IPS DF 6.9 (cell line): ENCODE data around the gene PREX1.
A peak's percentile ranks its signal among the peaks of the same experiment; 100 is the strongest.
"Not testable (repeated sequence)": the region's sequence is repeated elsewhere in the genome, so short reads cannot be mapped to it uniquely, and the experiment has no call there.

Experiments
- DNase-seq: peaks from one replicate; pipeline ENCODE4 v3.0.0-alpha.2; 2013; ENCODE audit warnings: low read depth, low spot score
- H3K27ac ChIP-seq: one replicate; pipeline ENCODE4 v1.5.1; 2013; ENCODE audit warnings: low read length, control low read depth
- H3K27me3 ChIP-seq: 2 replicates; pipeline ENCODE4 v1.6.1; 2013; ENCODE audit warnings: mild to moderate bottlenecking, low read length; ENCODE audit not compliant: control insufficient read depth, insufficient read depth
- H3K36me3 ChIP-seq: 2 replicates; pipeline ENCODE4 v1.6.1; 2013; ENCODE audit warnings: low read length; ENCODE audit not compliant: control insufficient read depth, insufficient read depth
- H3K4me1 ChIP-seq: 2 replicates; pipeline ENCODE4 v1.6.1; 2013; ENCODE audit warnings: low read length; ENCODE audit not compliant: control insufficient read depth, insufficient read depth
- H3K4me3 ChIP-seq: 2 replicates; pipeline ENCODE4 v1.5.1; 2013; ENCODE audit warnings: mild to moderate bottlenecking, low read length
- H3K9me3 ChIP-seq: 2 replicates; pipeline ENCODE4 v1.6.1; 2013; ENCODE audit warnings: low read length, inconsistent platforms; ENCODE audit not compliant: control insufficient read depth, insufficient read depth
- WGBS: extraction: QIAGEN DNeasy Blood & Tissue Kit; methylation state at CpG from one replicate; pipeline ENCODE4 v1.1.7; 2013; ENCODE audit warnings: mixed read lengths, missing lambda C conversion rate; ENCODE audit not compliant: insufficient read length, insufficient coverage; 5-methylcytosine and 5-hydroxymethylcytosine counted together

Gene PREX1

DNA sequence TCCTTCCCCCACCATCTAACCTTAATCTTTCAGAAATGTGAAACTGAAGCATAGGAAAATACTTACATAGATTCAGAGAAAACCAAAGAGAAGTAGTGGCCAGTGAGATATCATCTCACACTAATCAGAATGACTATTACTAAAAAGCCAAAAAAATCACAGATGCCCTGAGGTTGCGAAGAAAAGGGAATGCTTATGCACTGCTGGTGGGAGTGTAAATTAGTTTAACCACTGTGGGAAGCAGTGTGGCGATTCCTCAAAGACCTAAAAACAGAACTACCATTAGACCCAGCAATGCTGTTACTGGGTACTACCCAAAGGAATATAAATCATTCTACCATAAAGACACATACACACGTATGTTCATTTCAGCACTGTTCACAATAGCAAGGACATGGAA lies 9.2 kb upstream of the PREX1 start:
- Histone ChIP-seq H3K27me3 (no peaks in the 10 kb centered on the region), H3K36me3 (no peaks in the 10 kb centered on the region), H3K9me3 (no peaks in the 10 kb centered on the region), H3K4me1 (no peaks in the 10 kb centered on the region), H3K27ac (no peak overlapping the region), H3K4me3 (no peak overlapping the region)
- DNase-seq = no peak
- WGBS = no CpG with 5 or more reads among the region's 3 CpGs

DNA sequence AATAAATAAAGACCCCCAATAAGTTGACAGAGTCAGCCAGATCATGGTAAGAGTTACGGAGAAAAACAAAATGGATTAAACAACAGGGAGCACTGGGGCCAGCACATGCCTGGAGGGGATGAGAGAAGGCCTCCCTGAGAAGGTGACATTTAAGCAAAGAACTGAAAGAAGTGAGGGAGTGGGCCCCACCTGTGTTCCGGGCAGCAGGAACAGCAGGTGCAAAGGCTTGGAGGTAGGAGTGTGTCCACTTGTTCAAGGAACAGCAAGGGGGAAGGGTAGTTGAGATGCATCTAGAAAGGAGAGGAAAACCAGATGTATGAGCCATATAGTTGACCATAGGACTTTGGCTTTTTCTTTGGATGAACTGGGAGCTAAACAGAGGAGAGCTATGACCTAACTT lies 7.6 kb upstream of the PREX1 start:
- WGBS = no CpG with 5 or more reads among the region's 2 CpGs
- Histone ChIP-seq H3K4me3 (no peak overlapping the region), H3K4me1 (no peaks in the 10 kb centered on the region), H3K27ac (no peak overlapping the region), H3K36me3 (no peaks in the 10 kb centered on the region), H3K9me3 (no peaks in the 10 kb centered on the region), H3K27me3 (no peaks in the 10 kb centered on the region)
- no peak for DNase-seq

DNA sequence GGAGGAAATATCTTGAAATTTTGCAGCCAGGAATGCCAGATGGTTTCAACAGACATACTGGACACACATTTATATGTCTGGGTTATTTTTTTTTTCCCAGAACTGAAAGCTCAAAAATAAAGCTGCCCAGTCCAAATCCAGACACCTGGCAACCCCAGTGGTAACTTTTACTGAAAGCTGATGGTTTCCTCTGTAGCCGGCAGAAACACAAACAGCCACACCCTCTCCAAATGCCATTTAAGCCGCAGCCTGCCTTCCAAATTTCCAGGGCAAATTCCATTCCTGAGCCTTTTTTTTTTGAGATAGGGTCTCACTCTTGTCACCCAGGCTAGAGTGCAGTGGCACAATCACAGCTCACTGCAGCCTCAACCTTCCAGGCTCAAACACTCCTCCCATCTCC lies 6.5 kb upstream of the PREX1 start:
- Histone ChIP-seq H3K4me1 (no peaks in the 10 kb centered on the region), H3K36me3 (no peaks in the 10 kb centered on the region), H3K27ac (no peak overlapping the region), H3K4me3 (no peak overlapping the region), H3K27me3 (peaks cover under 1% of the 10 kb centered on the region; the same call in 1 of the 2 replicates), H3K9me3 (no peaks in the 10 kb centered on the region)
- no peak for DNase-seq
- no CpG with 5 or more reads among the region's 2 CpGs for WGBS

DNA sequence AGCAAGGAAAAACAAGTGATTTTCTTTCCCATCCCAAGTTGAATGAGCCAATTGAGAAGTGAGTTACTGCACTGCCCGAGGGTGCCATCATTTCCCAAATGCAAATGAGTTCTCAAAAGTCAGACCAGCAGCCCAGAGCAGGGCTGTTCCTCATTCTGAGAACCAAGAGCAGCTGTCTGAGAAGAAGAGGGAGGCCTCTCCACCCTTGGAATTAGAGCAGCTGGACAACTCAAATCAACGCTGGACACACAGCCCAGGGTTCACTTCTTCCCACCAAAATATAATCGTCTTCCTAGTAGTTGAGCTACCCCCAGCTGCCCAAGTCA lies 4.6 kb upstream of the PREX1 start:
- WGBS = no CpG with 5 or more reads among the region's 3 CpGs
- Histone ChIP-seq H3K27me3 (peaks cover 4% of the 10 kb centered on the region; the same call in 1 of the 2 replicates), H3K27ac (no peak overlapping the region), H3K4me3 (no peak overlapping the region), H3K36me3 (peaks cover 2% of the 10 kb centered on the region; the same call in 1 of the 2 replicates), H3K4me1 (no peaks in the 10 kb centered on the region), H3K9me3 (no peaks in the 10 kb centered on the region)
- DNase-seq = no peak

DNA sequence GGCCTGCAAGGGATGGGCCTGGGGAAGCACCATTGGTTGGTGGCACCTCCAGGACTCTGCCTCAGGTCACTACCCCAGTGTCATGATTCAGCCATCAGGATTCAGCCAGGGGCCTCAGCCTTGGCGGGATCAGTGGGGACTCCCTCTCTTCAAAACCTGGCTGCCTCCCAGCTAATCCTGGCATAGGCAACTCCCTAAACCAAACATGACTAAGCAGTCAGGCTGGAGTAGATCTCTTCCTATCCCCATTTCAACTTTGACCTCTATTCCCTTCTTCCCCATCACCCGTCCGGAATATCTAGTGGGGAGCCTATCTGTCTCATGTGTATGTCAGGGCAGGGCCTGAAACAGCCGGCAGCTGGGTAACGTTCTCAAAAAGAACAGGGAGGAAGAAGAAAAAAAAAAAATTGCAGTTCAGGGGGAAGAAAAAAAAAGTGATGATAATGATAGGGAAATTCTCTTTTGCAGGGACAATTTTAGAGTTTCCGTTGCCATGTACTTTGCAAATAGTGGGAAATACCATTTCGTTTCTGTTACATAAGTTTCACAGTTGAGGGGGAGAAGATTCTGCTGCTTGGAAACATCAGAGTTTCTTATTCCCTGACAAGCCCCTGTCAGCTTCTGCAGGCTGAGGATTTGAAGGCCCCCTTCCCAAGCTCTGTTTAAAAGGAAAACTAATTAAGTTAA lies 4.1 kb upstream of the PREX1 start:
- no peak overlapping the region for H3K27ac ChIP-seq
- H3K27me3 ChIP-seq = peaks cover 6% of the 10 kb centered on the region; the same call in 1 of the 2 replicates
- H3K4me3 ChIP-seq = no peak overlapping the region
- DNase-seq = no peak
- no CpG with 5 or more reads among the region's 7 CpGs for WGBS
- peaks cover 2% of the 10 kb centered on the region; the same call in 1 of the 2 replicates for H3K36me3 ChIP-seq
- H3K9me3 ChIP-seq = no peaks in the 10 kb centered on the region
- no peaks in the 10 kb centered on the region for H3K4me1 ChIP-seq

DNA sequence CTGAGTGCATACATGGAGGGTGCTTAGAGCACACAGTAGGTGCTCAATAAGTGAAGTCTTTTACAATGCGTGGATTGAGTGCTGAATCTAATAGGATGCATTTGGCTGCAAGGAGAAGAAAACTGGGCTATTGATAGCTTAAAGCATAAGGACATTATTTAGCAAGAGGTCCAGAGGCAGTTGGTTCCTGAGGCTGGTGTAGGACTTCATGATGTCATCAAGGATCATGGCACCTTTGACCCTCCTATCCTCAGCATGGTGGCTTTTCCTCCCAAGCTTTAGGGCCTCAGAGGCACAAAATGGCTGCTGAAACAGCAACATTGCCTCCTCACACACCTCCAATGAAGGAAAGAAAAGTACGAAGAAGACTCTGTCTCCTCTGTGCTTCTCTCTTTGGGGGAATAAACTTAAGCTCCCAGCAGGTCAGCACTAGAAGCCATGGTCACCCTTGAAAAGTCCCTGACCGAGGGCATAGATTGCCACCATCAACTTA lies 3.1 kb upstream of the PREX1 start:
- Histone ChIP-seq H3K9me3 (no peaks in the 10 kb centered on the region), H3K36me3 (peaks cover 2% of the 10 kb centered on the region; the same call in 1 of the 2 replicates), H3K4me3 (no peak overlapping the region), H3K4me1 (no peaks in the 10 kb centered on the region), H3K27ac (no peak overlapping the region), H3K27me3 (peaks cover 7% of the 10 kb centered on the region; the same call in 1 of the 2 replicates)
- DNase-seq = no peak
- whole genome bisulfite sequencing = no CpG with 5 or more reads among the region's 3 CpGs

DNA sequence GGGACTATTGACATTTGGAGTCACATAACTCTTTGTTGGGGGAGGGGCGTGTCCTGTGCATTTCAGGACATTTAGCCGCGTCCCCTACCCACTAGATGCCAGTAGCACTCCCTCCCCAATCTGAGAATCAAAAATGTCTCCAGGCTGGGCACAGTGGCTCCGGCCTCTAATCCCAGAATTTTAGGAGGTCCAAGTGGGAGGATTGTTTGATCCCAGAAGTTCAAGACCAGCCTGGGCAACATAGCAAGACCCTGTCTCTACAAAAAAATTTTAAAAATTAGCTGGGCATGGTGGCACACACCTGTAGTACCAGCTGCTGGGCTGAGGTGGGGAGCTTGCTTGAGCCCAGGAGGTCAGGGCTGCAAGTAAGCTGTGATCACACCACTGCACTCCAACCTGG lies 2.1 kb upstream of the PREX1 start:
- WGBS = no CpG with 5 or more reads among the region's 4 CpGs
- Histone ChIP-seq H3K27ac (no peak overlapping the region), H3K36me3 (peaks cover 2% of the 10 kb centered on the region; the same call in 1 of the 2 replicates), H3K27me3 (peaks cover 9% of the 10 kb centered on the region; the same call in 1 of the 2 replicates), H3K4me3 (no peak overlapping the region), H3K9me3 (no peaks in the 10 kb centered on the region), H3K4me1 (no peaks in the 10 kb centered on the region)
- DNase-seq = no peak

DNA sequence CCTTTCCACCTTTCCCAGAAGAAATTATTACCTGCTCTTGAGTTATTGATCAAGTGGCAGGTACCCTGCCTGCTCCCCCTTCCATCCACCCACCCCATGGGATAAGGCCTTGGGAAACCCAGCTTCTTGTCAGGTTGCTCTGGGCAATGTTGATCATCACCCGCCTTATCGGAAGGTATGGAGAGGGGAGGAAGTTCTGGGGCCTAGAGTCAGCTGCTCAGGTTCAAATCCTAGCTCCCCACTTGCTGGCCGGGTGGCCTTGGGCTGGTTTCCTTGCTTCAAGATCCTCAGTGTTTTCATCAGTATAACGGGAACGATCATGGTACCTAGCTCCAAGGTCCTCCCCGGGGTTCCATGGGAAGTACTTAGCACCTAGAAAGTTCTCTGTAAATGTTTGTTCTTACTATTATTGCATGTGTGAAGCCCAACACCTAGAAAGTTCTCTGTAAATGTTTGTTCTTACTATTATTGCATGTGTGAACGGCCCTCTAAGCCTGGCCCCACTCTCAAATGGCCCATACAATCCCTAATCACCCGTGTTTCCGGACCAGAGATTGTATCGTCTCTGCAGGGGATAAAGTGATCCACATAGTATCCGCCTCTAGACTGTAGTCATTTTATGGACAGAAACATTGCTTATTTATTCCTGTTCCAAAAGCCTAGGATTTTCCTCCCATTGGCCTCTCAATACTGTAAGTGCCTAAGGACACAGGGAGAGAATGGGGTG lies 1.1 kb upstream of the PREX1 start:
- H3K4me3 ChIP-seq = peak overlapping the region; percentile 67; the same call in 1 of the 2 replicates
- no peaks in the 10 kb centered on the region for H3K9me3 ChIP-seq
- no peak for DNase-seq
- no peak overlapping the region for H3K27ac ChIP-seq
- no CpG with 5 or more reads among the region's 11 CpGs for WGBS
- H3K36me3 ChIP-seq = peaks cover 2% of the 10 kb centered on the region; the same call in 1 of the 2 replicates
- H3K4me1 ChIP-seq = no peaks in the 10 kb centered on the region
- H3K27me3 ChIP-seq = peaks cover 9% of the 10 kb centered on the region; the same call in 1 of the 2 replicates

DNA sequence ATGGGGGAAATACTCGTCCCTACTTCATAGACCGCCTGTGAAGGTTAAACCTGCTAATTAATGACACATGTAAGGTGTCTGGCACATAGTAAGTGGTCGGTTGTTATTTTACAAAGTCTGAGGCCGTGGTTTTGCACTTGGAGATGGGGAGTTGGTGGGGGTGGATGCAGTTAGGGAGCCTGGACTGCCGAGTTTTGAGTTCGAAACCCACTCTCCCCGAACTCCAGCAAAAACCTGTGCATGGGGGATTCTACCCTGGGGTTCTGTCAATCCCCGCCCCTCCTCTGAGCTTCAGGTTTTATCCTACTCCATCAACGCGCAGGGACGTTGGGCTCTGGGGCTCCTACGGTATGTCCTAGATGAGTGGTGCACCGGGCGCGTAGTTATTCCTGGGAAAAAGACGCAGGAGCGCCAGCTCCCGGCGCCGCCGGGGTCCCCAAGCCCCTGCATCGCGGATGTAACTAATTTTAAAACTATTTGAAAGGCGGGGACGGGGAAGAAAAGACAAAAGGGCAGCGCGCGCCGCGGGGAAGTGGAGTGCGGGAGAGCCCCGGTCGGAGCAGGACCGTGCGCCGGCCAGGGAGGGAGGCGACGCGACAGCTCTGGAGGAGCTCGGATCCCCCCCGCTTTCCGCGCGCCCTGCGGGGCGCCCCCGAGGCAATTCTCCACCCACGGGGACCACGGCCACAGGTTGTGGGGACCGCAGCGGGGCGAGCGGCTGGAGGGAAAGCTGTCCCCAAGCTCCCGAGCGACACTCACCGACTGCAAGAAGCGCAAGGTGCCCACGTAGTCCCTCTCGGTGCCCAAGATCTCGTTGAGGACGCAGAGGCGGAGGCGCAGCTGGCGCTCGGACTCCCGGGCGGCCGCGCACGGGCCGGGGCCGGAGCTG lies 672 bp downstream of the PREX1 start:
- DNase-seq = no peak
- peaks cover 9% of the 10 kb centered on the region; the same call in 1 of the 2 replicates for H3K27me3 ChIP-seq
- no peaks in the 10 kb centered on the region for H3K4me1 ChIP-seq
- H3K27ac ChIP-seq = no peak overlapping the region
- no CpG with 5 or more reads among the region's 72 CpGs for WGBS
- H3K36me3 ChIP-seq = peaks cover 2% of the 10 kb centered on the region; the same call in 1 of the 2 replicates
- peak overlapping the region; percentile 93 for H3K4me3 ChIP-seq
- no peaks in the 10 kb centered on the region for H3K9me3 ChIP-seq

DNA sequence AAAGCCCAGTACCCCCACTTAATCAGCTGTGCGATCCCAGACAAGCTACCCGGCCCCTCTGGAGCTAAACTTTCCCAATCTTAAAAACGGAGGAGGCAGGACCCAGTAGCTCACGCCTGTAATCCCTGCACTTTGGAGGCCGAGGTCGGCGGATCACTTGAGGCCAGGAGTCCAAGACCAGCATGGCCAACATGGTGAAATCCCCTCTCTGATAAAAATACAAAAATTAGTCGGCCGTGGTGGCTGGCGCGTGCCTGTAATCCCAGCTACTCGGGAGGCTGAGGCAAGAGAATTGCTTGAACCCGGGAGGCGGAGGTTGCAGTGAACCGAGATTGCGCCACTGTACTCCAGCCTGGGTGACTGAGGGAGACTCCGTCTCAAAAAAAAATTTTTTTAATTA lies 1.3 kb downstream of the PREX1 start:
- not testable (repeated sequence) for H3K9me3 ChIP-seq, H3K27me3 ChIP-seq, H3K36me3 ChIP-seq, H3K27ac ChIP-seq, DNase-seq, H3K4me1 ChIP-seq
- H3K4me3 ChIP-seq = peak overlapping the region; percentile 1; the same call in 1 of the 2 replicates
- WGBS = no CpG with 5 or more reads among the region's 17 CpGs
